AG09319 (cell line): ENCODE results near the gene PIP4K2A.

Experiments
- DNase-seq: peaks from one replicate; pipeline ENCODE4 v3.0.0-alpha.2; 2010; ENCODE audit warnings: low read depth; ENCODE audit errors: extremely low read depth
- TF ChIP-seq, protein P1 (sequence below): IDR thresholded peaks from 2 replicates; pipeline ENCODE4 v1.5.1; 2011; ENCODE audit warnings: low read depth, mild to moderate bottlenecking, inconsistent platforms, low read length, moderate library complexity

Gene PIP4K2A

DNA sequence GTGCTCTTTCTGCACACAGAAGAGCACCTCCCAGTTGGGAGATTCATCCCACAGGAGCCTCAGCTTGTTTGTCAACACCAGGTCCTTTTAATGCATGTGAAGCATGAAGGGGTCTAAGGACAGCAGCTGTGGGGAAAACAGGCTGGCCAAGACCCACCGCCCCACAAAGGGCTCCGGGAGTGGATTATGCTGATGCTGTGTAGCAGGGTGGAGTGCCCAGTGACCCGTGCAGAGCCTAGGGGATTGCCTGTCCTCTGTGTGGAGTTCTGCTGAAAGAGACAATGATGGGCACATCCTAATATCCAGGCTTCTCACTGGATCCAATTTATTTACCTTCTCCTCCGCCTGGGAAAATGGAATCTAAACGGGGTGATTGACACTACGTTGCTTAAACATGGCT, 74.0 kb downstream of the PIP4K2A start:
- DNase-seq = no peak
- TF ChIP-seq, protein P1, sequence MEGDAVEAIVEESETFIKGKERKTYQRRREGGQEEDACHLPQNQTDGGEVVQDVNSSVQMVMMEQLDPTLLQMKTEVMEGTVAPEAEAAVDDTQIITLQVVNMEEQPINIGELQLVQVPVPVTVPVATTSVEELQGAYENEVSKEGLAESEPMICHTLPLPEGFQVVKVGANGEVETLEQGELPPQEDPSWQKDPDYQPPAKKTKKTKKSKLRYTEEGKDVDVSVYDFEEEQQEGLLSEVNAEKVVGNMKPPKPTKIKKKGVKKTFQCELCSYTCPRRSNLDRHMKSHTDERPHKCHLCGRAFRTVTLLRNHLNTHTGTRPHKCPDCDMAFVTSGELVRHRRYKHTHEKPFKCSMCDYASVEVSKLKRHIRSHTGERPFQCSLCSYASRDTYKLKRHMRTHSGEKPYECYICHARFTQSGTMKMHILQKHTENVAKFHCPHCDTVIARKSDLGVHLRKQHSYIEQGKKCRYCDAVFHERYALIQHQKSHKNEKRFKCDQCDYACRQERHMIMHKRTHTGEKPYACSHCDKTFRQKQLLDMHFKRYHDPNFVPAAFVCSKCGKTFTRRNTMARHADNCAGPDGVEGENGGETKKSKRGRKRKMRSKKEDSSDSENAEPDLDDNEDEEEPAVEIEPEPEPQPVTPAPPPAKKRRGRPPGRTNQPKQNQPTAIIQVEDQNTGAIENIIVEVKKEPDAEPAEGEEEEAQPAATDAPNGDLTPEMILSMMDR = no peak

DNA sequence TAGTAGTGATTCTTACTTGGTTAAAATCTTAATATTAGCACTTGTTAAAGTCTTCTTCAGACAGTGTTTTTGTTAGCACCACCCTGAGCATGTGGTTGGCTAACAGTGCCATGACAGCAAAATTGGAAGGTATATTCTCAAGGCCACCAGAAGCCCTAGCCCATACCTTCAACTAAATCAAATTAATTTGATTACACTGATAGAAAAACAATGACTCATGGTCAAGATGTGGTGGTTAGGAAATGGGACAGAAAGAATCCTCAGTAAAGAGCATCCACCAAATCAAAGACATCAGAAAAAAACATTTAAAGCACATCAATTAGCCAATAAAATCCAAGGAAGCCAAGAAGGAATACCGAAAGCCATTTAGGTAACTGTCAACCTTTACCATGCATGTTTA, 75.5 kb downstream of the PIP4K2A start:
- TF ChIP-seq, protein P1 = no peak

DNA sequence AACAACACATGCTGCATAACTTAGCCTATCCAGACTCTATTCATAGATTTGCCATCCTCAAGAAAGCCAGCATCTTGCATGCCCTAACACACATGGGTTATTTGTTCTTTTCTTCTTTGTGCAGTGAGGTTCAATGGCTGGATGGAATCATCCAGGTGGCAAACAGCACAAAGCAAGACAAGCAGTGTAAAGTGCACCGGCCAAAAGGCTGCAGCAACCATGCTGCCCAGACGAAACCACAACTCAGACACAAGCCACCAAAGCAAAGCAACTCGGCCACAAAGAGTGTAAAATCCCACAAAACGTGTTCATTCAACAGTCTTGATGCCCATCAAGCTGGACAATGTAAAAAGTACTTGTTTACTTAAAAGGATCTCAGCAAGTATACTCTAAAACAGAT, 76.9 kb downstream of the PIP4K2A start:
- TF ChIP-seq, protein P1 = no peak
- no peak for DNase-seq

More for the DNA sequence above, 75.5 kb downstream of the PIP4K2A start:
- no peak for DNase-seq

DNA sequence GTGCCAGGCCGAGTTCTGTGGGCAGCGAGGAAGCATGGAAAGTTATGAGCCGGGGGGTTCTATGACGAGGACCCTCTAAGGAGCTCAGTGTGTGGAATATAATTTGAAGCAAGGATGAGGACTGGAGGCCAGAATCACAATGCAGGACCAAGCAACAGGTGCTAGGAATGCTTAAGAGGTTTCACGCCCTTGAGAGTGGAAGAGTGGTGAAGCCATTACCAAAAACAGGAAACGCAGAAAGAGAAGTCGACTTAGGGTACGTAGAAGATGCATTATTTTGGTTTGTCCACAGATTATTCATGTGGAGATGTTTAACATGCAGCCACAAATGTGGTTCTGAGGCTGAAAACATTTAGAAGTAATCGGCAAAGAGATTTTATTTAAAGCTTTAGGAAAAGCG, 78.7 kb downstream of the PIP4K2A start:
- TF ChIP-seq, protein P1 = no peak
- DNase-seq = no peak

DNA sequence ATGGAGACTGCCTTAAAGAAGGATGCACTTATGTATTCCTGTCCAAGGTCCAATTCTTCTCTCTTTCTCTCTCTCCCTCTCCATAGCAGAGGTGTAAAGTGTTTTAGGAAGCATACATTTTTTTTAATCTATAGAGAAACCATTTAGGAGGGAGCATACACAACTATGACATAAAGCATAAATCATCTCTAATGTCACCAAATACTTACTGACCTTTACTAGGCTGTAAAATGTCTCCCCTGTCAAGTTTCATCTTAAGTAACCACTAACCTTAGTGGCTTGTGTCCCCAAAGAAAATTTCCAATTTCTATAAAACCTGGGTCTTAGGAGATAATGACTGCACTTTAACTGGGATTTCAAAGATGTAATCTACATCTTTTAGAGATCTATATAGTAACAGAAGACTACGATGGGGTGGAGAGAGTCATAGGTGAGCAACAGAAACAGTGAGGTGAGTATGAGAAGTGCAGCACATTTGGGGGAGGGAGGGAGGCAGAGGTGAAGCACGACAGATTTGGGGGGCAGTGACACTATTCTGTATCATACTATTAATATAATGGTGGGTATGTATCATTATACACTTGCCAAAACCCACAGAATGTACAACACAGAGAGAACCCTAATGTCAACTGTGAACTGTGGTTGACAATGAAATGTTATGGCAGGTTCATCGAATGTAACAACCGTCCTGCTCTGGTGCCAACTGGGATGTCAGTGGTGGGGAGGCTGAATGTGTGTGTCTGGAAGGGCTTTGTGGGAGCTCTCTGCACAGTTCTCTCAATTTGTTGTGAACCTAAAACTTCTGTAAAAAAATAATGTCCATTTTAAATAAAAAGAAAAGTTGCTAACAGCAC, 79.5 kb downstream of the PIP4K2A start:
- no peak for DNase-seq
- TF ChIP-seq, protein P1 = no peak

DNA sequence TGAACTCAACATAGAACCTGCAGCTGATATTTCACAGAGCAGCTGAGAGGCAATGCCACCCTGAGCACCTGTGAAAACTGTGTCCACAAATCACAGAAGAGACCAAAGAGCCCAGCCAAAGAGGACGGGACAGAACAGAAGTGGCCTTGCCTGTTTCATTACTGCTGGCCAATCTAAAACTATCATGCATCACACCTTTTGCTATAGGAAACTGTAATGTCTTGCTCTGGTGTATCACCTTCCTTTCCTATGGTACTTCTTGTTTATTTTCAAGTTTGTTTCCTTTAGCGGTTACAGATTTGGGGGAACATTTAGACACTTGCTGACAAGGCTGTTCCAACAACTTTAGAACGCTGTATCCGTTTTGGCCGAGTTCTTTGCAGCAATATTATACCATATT, 80.3 kb downstream of the PIP4K2A start:
- DNase-seq = no peak
- TF ChIP-seq, protein P1 = no peak

DNA sequence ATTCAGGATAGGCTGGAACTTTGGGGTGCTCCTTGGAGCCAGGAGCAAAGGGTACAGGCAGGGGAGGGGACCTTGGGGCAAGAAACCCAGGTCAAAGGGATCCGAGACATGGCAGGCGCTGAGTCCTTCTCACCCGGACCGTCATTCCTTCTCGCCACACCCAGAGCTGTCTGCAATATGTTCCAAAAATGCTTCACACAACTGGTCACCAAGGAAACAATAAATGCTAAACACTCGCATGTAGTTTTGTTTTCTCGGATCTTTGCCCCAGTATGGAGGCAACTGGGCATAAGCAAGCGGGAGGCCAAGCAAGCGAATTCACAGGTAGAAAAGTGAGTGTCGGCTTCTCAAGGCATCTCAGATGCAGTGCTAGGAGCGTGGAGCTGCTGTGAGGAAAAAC, 80.8 kb downstream of the PIP4K2A start:
- TF ChIP-seq, protein P1 = no peak
- DNase-seq = no peak
